ENCODE results near the gene ATG13.

ATG13 gene

GRCh38 chr11:46679241-46680163 is 62.1 kb downstream of the ATG13 start:
- TF ChIP-seq CTCF (conservative IDR thresholded peaks at IDR 0.05), result no peak
- no peak for TF ChIP-seq ZFX (IDR thresholded peaks at IDR 0.05)

GRCh38 chr11:46680164-46680760 is 62.9 kb downstream of the ATG13 start:
- no peak overlapping the region for H3K27ac ChIP-seq
- TF ChIP-seq CTCF (conservative IDR thresholded peaks at IDR 0.05), result no peak
- no peak for TF ChIP-seq ZFX (IDR thresholded peaks at IDR 0.05)

More at GRCh38 chr11:46679241-46680163, 62.1 kb downstream of the ATG13 start:
- H3K27ac ChIP-seq, result no peak overlapping the region

GRCh38 chr11:46680815-46681214 is 63.5 kb downstream of the ATG13 start:
- no peak overlapping the region for H3K27ac ChIP-seq
- TF ChIP-seq ZFX (IDR thresholded peaks at IDR 0.05), result no peak
- no peak for TF ChIP-seq CTCF (conservative IDR thresholded peaks at IDR 0.05)

- TF ChIP-seq ZFX (IDR thresholded peaks at IDR 0.05) (no peak), CTCF (conservative IDR thresholded peaks at IDR 0.05) (no peak)
- H3K27ac ChIP-seq, result no peak overlapping the region
Measured at GRCh38 chr11:46681814-46682213, 64.5 kb downstream of the ATG13 start.

DNA sequence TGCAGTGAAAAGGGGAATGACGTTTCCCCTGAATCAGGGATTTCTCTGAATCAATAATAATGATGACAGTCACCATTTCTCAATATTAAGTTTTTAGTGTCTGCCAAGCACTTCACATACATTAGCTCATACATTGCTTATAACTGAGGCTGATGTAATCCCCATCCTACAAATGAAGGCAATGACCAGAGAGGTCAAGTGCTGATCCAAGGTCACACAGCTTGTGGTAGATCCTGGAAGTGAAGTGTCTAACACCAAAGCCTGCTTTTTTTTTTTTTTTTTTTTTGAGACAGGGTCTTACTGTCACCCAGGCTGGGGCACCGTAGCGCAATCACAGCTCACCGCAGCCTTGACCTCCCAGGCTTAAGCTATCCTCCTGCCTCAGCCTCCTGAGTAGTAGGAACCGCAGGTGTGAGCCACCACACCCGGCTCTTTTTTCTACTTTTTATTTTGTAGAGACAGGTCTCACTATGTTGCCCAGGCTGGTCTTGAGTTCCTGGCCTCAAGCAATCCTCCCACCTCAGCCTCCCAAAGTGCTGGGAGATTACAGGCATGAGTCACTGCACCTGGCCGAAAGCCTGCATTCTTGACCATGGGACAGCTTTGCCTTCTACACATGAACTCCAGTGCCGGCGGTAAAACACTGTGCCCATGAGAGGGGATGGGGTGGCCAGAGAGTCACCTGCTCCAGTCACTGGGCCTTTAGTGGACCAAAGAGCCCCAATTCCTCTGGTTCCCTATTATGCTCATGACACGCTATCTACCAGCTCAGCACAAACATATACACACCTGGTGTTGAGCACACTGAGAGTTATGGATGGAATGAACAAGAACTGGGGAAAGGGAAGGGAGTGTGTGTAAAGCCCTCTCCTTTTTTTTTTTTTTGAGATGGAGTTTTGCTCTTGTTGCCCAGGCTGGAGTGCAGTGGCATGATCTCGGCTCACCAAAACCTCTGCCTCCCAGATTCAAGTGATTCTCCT is 65.7 kb downstream of the ATG13 start:
- H3K27ac ChIP-seq, result no peak overlapping the region
- no peak for TF ChIP-seq CTCF (conservative IDR thresholded peaks at IDR 0.05)
- no peak for TF ChIP-seq ZFX (IDR thresholded peaks at IDR 0.05)

DNA sequence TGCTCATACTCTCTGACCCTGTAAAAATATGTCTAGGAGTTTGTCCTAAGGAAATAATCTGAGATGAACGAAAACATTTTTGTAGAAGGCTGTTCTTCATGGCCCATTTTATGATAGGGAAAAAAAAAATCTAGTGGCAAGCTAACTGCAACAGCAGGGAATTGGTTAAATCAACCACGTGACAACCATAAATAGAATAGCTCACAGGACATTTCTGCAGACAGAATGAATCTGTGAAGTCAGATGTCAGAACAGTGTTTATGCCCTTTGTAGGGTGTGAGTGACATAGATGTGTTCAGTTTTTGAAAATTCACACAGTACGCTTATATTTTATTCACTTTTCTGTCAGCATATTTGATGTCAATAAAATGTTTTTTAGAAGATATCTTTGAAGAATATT is 67.0 kb downstream of the ATG13 start:
- no peak overlapping the region for H3K27ac ChIP-seq
- TF ChIP-seq CTCF (conservative IDR thresholded peaks at IDR 0.05) (no peak), ZFX (IDR thresholded peaks at IDR 0.05) (no peak)

Data from C4-2B (cell line).